HL-60 (cell line): ENCODE measurements around the gene MAPK12.

Source experiments
- CTCF ChIP-seq: IDR thresholded peaks from one replicate; pipeline ENCODE4 v1.5.1; 2011; ENCODE audit warnings: low read length, control low read depth, inconsistent platforms; ENCODE audit not compliant: insufficient read depth
- POLR2AphosphoS5 ChIP-seq: IDR thresholded peaks from 2 replicates; pipeline ENCODE4 v1.6.1; 2012; ENCODE audit warnings: low read depth
- SPI1 ChIP-seq: IDR thresholded peaks from 2 replicates; pipeline ENCODE4 v1.6.1; 2012; ENCODE audit warnings: low read depth, mild to moderate bottlenecking, borderline replicate concordance

DNA sequence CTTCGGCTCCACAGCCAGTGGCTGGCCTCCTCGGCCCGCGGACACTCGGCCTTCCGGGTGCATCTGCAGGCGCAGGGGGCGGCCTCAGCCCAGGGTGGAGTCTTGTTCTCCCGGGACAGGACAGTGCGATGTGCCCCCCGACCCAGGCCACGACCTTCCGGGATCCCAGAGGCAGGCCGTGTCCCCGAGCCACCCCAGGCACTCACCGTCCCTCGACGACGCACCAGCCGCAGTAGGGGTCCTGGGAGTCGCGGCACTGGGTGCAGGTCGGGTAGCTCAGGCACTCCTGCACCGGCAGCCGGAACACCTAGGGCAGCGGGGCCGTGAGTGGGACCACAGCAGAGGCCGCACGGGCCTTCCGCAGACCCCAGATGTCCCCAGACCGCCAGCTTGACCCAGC, 26.2 kb upstream of the MAPK12 start:
- TF ChIP-seq CTCF, result no peak
- TF ChIP-seq POLR2AphosphoS5, result no peak
- TF ChIP-seq SPI1, result no peak
